HG02870 (cell line): ENCODE measurements around the gene PRODH.
"Not testable (repeated sequence)": the region's sequence is repeated elsewhere in the genome, so short reads cannot be mapped to it uniquely, and the experiment has no call there.

Experiments used
- ATAC-seq: cut with Tn5 transposase; IDR thresholded peaks from one replicate; pipeline ENCODE4 v1.9.1; 2021; ENCODE audit warnings: mild to moderate bottlenecking, moderate library complexity; ENCODE audit not compliant: unreplicated experiment

The PRODH gene

DNA sequence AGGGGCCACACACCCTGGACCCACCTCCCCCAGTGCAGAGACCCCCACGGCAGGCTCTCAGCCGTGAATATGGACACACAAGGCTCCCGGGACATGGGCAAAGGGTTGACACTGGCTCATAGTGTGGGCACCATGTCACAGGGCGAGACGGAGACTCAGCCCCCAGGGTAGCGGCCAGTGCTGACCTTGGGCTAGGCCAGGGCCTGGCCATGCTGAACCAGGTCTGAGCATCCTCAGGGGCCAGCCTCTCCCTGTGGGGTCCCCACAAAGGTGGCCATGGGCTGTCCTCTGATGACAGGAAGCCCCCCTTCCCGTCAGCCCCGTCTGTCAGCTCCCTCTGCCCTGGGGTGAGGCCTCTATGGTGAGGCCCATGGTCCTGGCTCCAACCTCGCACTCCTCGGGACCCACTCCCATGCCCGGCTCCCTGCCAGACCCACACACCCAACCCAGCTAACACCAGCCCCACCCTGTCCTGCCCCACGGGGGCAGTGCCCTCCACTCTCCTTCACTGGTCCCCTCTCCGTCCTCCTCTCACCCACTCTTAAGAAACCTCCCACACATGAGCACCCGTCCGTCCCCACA is 19.0 kb upstream of the PRODH start:
- ATAC-seq: no peak

DNA sequence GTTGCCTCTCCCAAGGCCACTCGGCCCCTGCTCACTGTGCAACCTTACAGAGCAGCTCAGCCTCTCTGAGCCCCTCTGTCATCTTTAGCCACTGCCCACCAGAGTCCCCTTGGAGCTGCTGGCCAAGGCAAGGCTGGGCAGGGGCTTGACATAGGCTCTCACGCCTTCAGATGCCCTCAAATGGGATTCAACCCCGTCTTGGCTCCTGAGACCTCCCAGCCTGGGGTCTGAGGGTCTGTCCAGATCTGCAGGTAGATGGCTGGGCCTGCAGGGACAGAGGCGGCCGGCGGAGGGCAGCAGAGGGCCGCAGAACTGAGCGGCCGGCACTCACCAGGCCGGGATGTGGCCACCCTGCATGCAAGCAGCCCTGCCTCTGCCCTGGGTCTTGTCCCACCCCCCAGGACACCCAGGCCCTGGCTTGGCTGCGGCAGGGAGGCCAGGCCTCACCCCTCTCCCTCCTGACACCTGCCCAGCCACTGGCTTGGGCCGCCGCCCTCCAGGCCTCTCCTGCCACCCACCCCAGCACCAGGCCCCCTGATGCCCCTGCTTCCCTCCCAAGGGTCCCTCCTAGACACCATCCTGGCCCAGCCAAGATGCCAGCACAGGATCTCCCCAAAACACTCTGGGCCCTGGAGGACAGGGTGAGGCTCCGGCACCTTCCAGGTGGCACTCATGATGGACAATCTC is 18.4 kb upstream of the PRODH start:
- ATAC-seq: not testable (repeated sequence)

DNA sequence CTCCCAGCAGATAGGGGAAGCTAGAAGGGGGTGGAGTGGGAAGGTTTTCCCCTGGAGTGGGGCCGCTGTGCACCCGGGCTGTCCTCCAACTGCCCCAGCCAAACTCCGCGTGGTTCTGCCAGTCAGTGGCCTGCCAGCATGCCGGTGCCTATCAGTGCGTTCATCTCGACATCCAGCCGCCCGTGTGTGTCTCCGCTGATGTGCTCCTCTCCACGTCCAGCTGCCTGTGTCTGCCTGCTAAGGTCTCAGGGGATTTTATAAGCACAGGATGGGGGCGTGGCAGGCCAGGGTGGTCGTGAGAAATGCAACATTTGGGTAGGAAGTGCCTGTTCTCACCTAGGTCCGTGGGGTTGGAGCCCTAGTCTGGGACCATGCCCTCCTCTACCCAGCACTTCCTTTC is 17.0 kb upstream of the PRODH start:
- ATAC-seq: not testable (repeated sequence)

DNA sequence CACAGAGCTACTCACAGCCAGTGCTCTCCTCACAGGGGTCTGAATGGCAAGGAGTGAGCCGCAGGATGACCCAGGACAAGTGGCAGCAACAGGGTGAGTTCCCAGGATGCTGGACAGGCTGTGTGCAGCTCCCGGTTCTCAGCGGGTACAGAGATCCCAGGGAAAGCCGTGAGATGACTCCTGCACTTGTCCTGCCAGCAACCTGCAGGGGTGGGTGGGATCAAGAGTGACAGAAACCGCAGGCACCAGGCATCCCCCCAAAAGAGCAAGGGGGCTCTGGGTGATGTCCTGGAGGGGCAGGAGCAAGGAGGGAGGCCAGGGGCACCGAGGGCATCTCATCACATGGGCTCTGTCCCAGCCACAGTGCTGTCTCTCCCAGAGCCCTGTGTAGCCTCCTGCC is 15.9 kb upstream of the PRODH start:
- no peak for ATAC-seq

DNA sequence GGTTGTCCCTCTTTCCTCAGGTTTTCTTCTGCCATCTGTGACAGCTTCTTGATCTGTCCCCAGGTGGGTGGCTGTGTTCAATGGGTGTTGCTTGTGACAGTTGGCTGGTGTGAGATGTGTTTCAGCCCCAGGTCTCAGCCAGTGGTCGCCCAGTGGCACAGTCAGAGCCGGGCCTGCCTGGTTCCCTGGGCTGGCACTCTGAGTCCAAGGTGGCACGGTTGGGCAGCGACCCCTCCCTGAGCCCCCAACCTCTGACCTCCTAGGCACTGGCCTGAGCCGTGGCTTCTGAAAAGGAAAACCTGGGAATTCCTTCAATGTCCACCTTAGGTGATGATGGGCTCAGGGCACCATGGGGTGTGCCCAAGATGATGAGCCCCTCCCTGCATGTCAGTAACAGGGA is 14.0 kb upstream of the PRODH start:
- ATAC-seq: no peak

DNA sequence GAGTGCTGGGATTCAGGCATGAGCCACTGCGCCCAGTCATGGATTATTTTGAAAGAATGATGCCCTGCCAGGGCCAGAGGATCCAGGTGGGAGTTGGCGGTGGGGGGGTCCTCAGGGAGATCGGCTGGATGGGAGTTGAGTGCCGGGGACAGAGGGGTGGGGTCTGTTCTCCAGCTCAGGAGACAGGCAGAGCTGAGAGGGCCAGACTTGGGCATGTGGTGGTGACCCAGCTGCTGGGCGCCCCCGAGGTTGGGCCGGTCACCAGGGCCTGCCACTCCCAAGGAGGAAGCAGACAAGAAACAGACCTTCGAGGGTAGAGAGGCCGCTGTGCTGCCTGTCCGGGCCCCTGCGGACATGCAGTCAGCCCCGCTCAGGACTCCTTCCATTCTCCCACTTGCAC is 11.8 kb upstream of the PRODH start:
- ATAC-seq: no peak

DNA sequence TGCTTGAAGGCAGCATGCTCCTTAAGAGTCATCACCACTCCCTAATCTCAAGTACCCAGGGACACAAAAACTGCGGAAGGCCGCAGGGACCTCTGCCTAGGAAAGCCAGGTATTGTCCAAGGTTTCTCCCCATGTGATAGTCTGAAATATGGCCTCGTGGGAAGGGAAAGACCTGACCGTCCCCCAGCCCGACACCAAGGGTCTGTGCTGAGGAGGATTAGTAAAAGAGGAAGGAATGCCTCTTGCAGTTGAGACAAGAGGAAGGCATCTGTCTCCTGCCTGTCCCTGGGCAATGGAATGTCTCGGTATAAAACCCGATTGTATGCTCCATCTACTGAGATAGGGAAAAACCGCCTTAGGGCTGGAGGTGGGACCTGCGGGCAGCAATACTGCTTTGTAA is 11.0 kb upstream of the PRODH start:
- ATAC-seq: not testable (repeated sequence)

DNA sequence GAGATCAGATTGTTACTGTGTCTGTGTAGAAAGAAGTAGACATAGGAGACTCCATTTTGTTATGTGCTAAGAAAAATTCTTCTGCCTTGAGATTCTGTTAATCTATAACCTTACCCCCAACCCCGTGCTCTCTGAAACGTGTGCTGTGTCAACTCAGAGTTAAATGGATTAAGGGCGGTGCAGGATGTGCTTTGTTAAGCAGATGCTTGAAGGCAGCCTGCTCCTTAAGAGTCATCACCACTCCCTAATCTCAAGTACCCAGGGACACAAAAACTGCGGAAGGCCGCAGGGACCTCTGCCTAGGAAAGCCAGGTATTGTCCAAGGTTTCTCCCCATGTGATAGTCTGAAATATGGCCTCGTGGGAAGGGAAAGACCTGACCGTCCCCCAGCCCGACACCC is 2.6 kb upstream of the PRODH start:
- not testable (repeated sequence) for ATAC-seq

DNA sequence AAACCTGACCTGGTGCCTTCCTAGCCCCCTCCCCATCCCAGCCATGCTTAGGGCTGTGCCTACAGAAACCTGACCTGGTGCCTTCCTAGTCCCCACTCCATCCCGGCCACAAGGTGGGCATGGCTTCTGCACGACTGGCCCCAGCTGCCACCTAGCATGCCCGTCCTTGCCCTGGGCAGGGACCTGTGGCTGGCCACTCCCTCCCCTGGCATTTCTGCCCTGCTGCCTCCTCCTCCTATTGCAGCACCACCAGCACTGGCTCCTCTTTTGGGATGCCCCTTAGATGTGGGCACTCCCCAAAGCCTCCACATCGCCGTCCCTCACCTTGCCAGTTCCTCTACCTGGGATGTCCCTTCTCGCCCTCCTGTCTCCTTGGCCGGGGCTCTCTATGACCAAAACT is 1.4 kb downstream of the PRODH start:
- not testable (repeated sequence) for ATAC-seq

DNA sequence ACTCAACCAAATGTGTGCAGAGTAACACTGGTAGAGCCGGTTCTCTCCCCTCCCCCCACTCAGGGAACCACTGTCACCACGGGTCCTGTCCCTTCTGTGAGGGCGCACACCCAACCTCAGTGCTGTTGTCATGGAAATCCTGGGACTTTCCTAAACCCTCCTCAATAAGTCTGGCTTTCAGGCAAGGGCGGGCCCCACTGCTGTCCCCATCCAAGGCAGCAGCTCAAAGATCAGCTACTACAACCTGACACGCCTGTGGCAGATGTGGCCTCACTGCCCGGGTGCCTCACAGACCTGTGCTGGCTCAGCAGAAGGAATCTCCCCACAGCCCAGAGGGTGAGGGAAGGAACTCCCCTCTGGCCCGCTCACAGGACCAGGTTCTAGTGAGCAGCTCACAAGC is 2.2 kb downstream of the PRODH start:
- no peak for ATAC-seq

DNA sequence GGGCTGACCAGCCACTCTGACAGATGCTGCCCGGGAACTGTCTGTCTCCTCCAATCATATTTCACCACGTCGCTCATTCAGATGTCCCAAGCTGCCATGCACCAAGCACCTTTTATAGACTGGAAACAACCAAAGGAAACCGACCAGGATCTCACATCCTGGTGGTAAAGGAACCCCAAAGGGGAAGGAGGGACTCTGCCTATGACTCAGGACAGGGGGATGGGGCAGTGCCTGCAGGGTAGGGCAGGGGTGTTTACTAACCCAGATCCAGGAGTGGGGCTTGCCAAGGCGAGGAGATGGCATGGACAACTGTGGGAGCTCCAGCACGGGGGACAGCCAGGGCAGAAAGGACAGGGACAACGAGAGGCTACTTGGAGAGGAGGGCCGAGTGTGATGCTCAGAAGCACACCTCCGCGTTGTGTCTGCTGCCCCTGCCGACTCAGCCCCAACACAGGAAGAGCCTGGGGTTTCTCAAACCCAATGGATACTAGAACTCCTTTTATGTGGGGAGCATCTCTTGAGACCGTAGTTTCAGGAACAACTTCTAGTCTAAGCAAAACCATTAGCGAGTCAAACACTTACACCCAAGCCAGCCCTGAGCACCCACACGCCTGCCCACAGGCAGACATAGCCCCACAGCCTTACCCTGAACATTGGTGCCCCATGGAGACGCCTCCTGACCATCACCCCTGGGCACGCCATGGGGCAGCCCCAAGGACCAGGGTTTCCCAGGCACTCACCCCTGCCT is 4.0 kb downstream of the PRODH start:
- ATAC-seq: no peak

DNA sequence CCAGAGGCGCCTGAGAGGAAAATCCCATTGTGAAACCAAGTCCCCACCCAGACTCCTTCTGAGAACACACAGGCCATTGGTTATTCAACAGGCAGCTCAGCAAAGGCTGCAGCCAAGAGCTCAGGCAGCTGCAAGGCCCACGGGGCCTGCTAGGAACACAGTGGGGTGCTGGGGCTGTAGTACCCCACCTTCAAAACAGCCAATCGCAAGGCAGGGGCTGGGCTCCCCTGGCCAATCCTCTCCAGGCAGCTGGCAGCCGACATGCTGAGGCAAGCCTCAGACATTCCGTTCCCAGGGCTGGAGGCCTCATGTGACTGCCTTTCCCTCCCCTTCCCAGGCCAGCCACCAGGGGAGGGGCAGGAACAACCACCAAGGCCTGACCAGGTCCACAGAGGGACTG is 6.6 kb downstream of the PRODH start:
- no peak for ATAC-seq

DNA sequence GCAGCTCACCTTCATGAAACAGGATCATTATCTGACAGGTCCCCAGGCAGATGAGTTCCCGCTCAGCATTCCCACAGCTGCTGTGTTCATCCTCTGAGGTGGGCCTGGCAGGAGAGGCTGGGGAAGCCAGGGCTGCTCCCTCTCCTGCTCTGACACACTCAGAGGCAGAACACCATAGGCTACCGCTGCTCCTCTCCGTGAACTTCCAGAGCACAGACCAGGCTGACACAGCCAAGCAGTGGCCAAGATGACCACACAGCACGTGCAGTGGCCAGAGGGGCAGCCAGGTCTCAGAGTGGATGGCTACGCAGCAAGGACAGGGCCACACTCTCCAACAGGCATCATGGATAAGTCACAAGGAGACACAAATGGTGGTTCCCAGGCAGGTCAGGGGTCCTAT is 8.5 kb downstream of the PRODH start:
- no peak for ATAC-seq

DNA sequence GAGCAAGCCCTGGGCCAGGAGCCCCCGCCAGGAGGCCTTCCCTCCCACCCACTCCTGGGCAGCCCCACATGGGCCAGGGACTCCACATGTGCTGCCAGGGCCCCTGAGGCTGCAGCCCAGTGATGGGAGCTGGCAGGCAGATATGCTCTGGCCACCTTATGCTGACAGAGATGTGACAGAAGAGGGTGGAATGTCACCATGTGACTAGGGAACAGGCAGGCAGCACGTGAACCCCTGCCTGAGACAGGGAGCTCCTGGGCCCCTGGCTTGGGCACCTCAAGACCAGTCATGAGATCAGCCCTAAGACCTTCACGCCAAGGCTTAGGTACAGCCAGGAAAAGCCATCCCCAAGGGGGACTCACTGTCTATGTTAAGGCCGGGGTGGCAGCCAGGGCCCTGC is 9.1 kb downstream of the PRODH start:
- ATAC-seq: no peak

DNA sequence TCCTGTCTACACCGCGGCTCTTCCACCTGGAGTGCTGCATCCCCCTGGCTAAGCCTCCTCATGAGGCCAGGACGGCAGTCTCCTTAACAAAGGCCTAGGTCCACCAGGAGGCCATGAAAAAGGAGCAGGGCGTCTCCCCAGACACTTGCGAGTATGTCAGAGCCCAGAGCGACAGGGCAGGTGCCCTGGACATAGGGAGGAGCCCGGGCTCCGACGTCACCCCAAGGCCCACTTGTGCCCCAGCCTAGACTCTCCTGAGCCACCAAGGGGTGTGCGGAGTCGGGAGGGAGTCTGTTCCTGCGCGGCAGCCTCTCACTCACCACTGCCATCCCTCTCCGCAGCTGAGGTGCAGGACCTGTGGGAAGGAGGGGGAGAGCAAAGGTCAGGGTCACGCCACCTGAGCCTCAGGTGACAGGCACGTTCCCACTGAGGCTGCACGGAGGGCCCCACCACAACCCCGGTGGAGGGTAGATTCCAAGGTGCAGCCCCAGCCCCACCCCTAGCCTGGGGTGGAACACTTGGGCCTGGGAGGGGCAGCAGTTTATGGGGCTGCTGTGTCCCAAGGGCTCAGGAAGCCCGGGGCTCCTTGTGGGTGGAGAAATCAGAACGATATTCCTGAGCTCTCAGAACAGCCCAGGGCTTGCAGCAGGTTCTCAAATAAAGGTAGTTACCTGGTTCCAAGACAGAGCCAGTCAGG is 10.6 kb downstream of the PRODH start:
- no peak for ATAC-seq

DNA sequence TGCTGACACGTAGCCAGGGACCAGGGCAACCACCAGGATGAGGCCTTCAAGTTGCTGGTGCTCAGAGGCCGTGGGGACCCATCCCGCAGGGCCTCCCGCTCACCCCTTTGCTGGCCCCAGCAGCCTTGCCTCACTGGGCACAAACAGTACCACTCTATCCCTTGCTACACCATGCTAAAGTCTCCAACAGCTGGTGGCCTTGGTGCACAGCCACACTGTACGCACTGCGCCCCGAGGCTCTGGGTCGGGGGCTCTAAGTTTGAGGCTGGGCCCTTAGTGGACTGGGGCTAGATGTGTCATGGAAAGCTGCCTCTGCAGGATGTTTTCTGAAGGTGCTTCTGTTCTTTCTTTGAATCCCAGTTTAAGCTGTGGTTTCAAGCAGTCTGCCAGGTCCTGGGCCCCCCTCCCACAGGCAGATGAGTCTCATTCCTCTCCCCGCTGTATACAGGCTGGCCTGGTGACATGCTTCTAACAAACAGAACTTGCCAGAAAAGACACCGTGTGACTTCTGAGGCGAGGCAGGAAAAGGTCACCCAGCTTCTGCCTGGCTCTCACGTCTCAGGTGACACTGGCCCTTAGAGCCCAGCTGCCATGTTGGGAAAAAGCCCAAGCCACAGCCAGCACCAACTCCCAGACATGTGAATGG is 15.7 kb downstream of the PRODH start:
- ATAC-seq: not testable (repeated sequence)

DNA sequence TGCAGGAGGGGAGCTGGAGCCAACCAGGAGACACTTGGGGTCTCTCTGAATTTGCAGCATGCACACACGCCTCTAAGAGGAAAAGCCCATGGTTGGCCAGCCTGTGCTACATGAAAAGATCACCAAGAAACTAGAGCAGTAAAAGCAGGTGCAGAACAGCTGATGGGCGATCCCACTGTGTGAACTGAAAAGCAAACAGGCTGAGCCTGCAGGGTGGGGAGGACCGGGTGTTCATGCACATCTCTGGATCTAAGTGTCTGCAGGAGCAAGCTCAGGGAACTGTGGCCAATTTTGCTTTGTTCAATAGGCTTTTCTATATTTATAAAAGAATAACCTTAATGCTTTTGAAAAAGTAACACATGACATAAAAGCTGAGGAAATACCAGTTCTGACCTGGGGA is 18.3 kb downstream of the PRODH start:
- not testable (repeated sequence) for ATAC-seq

DNA sequence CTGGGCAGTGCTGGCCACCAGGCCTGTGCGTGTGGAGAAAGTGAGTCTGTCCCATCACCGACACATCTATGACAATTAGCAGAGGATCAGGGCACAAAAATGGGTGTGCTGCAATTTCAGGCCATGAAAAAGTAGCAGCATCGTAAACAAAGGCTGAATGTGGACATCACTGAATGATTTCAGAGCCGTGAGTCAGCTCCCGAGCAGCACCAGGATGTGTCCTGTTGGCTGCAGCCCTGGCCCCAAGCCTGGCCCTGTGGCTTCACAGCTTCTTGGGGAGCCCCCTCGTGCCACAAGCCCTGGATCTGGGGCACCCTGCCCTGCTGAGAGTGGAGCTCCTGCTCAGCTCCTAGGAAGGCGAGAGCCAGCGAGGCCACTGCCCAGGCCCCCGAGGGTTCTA is 20.5 kb downstream of the PRODH start:
- not testable (repeated sequence) for ATAC-seq

DNA sequence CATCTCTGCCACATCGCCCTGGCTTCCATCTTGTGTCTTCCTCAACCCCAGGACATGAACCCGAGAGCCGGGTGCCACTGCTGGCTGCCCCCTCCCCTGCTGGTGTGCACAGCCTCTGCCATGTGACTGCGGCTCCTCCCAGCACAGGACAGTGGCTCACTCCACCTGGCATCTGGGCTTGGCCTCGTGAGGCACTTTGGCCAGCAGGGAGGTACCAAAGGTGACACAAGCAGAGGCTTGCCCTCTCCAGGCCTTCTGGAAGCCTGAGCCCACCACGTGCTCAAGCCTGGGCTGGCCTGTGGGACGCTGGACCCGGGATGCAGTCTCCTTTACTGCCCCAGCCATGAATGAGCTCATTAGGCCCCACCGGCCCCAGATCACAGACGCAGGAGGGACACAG is 21.5 kb downstream of the PRODH start:
- ATAC-seq: not testable (repeated sequence)

DNA sequence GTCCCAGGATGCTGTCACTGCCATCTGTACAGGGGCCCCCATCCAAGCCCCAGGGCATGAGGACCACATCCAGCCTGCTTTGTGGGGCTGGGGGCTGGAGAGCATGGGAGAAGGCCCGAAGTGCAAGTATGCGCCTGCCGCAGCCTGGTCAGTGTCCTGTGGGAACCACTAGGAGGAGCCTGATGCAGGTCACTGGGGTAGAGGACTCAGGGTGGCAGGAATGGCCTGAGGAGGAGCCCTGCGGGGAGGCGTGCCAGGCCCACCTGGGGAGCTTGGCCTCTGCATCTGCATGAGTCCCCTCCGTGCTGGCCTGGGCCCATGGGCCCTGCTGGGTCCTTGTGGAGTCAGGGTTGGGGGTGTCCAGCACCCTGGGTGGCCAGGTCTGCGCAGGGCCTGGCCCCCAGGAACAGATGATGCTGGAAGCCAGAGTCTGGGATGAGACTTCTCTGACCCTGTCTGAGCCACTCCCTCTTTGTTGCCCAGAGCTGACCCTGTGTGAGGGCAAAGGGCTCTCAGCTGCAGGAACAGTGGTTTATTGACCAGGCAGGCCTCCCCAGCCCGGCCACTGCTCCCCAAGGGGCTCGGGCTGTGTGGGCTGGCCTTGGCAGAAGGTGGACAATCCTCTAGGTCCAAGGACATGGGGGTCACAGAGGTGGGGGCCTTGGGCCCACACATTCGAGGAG is 23.7 kb downstream of the PRODH start:
- ATAC-seq: not testable (repeated sequence)

DNA sequence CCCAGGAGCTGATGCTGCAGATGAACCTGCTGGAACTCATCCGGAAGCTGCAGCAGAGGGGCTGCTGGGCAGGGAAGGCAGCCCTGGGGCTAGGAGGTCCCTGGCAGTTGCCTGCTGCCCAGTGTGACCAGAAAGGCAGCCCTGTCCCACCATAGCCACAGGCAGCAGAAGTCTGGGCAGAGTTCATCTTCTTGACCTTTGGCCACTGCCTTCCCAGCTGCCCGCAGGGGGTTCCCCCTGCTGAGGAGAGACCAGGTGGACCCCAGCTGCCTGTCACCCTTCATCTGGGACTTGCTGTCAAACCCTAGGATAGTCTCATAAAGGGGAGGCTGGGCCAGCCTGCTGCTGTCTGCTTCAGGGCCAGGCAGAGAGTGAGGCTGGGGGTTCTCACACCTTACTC is 24.6 kb downstream of the PRODH start:
- ATAC-seq: not testable (repeated sequence)
